ENCODE measurements around the gene EHHADH. TPM values are rescaled to one million over a fixed set of nuclear protein-coding genes. Genes with fewer than 3 reads are reported as not detected.

Gene EHHADH
- total and polyA plus RNA-seq, 9 of the 15 experiments (the other 6 are each of a cell fraction or from before 2014, with no cell fraction given): 3.6 to 6.4 (median 5.4) TPM

GRCh38 chr3:185297867-185298266 is 44.0 kb upstream of the EHHADH start (continued):
- TF ChIP-seq EP400 (IDR thresholded peaks at IDR 0.05) (peak; percentile 35; the same call in 1 of the 2 replicates), TSHZ1 (CRISPR knock-in tag; IDR thresholded peaks at IDR 0.05) (no peak), TAL1 (IDR thresholded peaks at IDR 0.05) (peak; percentile 87), ZNF347 (CRISPR knock-in tag; IDR thresholded peaks at IDR 0.05; ENCODE audit: low read depth) (no peak), HNRNPH1 (optimal IDR thresholded peaks at IDR 0.05; ENCODE audit: low read depth, low read length) (no peak), ELK1 (CRISPR knock-in tag; IDR thresholded peaks at IDR 0.05) (no peak), KLF13 (tag; IDR thresholded peaks at IDR 0.05; ENCODE audit: borderline replicate concordance, low read depth) (no peak), HDAC6 (IDR thresholded peaks at IDR 0.05; ENCODE audit: low read depth, low read length) (no peak), SRSF1 (IDR thresholded peaks at IDR 0.05; ENCODE audit: low read depth, low read length) (no peak), TCF7 (IDR thresholded peaks at IDR 0.05; ENCODE audit: borderline replicate concordance) (no peak), SMARCC2 (IDR thresholded peaks at IDR 0.05; ENCODE audit: low read depth) (peak; percentile 82), CREB3L1 (IDR thresholded peaks at IDR 0.05; ENCODE audit: borderline replicate concordance, low read depth) (no peak; the same call in 1 of the 2 replicates), ZBTB1 (CRISPR knock-in tag; IDR thresholded peaks at IDR 0.05; ENCODE audit: borderline replicate concordance, low read depth) (no peak), ZNF551 (CRISPR knock-in tag; IDR thresholded peaks at IDR 0.05) (no peak), PYGO2 (tag; IDR thresholded peaks at IDR 0.05) (0 out of 2 replicates have a peak, but pooled peaks have one; percentile 31), SNAPC5 (CRISPR knock-in tag; IDR thresholded peaks at IDR 0.05) (no peak), EHMT2 (IDR thresholded peaks at IDR 0.05) (no peak), DACH1 (IDR thresholded peaks at IDR 0.05; ENCODE audit: partially characterized antibody) (no peak), ZNF384 (IDR thresholded peaks at IDR 0.05; ENCODE audit: low read depth, low read length) (peak; percentile 93), ESRRA (IDR thresholded peaks at IDR 0.05; ENCODE audit: borderline replicate concordance, low read depth) (no peak), FOXJ2 (tag; IDR thresholded peaks at IDR 0.05) (no peak)

All from K562 (cell line).